Cardiac fibroblast (primary cell): ENCODE results near the gene ABCA13.

Source experiments
- DNase-seq, 2 donors: peaks; one replicate each; pipeline versions ENCODE4 v3.0.0 to v3.0.0-alpha.2; 2010; ENCODE audit warnings: low read depth in 2 of 2
- H3K4me3 ChIP-seq, 2 donors: replicated peaks in 1 of 2; 1 replicate in 1 of 2; 2 replicates in 1 of 2; pipeline ENCODE4 v1.5.1; 2011; ENCODE audit warnings: low read depth in 2 of 2, low read length in 2 of 2, mild to moderate bottlenecking in 2 of 2, moderate library complexity in 1 of 2
- CTCF ChIP-seq: IDR thresholded peaks from one replicate; pipeline ENCODE4 v1.5.1; 2011; ENCODE audit warnings: low read depth, mild to moderate bottlenecking, low read length, inconsistent platforms

The ABCA13 gene

GRCh38 chr7:48307041-48307714, 135.9 kb downstream of the ABCA13 start:
- no peak for TF ChIP-seq CTCF
- H3K4me3 ChIP-seq, result no peak overlapping the region
- no peak for DNase-seq

DNA sequence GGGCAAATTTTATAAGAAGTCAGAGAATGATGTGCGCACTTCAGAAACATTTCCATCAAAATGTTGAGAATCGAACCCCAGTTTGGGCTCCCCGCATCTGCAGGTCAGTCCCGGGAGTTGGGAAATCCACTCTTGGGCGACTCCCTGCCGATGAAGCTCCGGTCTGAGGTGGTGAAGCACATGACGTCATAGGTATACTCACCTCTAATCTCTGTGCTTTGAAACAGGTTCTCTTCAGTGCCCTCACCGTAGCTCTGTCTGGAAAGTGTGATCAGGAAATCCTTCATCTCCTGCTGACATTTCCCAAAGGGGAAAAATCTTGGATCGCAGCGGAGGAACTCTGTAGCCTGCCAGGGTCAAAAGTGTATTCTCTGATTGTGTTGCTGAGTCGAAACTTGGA, 138.5 kb downstream of the ABCA13 start:
- no peak for DNase-seq
- TF ChIP-seq CTCF, result no peak

GRCh38 chr7:48311464-48312100, 140.3 kb downstream of the ABCA13 start:
- H3K4me3 ChIP-seq, result no peak overlapping the region
- DNase-seq, result no peak

More for the DNA sequence above, 138.5 kb downstream of the ABCA13 start:
- H3K4me3 ChIP-seq, result no peak overlapping the region

DNA sequence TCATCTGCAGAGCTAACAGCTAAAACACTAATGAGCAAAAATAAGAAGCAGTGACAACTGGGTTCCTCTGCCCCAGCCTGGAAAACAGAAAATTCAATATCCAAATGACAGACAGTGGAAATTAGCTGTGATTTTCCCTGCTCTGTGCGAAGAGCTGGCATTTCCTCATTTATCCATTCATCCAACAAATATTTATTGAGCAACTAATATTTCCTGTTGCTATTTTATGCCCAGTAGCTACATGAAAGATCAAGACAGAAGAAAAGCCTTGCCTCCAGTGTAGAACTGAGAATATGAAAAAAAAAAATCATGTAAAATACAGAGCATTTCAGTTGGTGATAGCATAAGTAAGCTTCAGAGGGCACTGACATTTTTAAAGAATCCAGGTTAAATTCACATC, 140.9 kb downstream of the ABCA13 start:
- peak; percentile 1 to 41 for DNase-seq
- no peak overlapping the region for H3K4me3 ChIP-seq
- TF ChIP-seq CTCF, result no peak

More at GRCh38 chr7:48311464-48312100, 140.3 kb downstream of the ABCA13 start:
- TF ChIP-seq CTCF, result no peak

- H3K4me3 ChIP-seq, result no peak overlapping the region
- no peak for DNase-seq
- no peak for TF ChIP-seq CTCF
Observed at GRCh38 chr7:48316768-48317167, 145.5 kb downstream of the ABCA13 start.

GRCh38 chr7:48317360-48317759, 146.1 kb downstream of the ABCA13 start:
- no peak for DNase-seq
- no peak for TF ChIP-seq CTCF
- H3K4me3 ChIP-seq, result no peak overlapping the region
